WTC11 (cell line): ENCODE results near the gene ARTN. TPM values are rescaled to one million over a fixed set of nuclear protein-coding genes. Genes with fewer than 3 reads are reported as not detected.

Source experiments
- ATAC-seq: fragments of 200-7000 bp; cut with Tn5 transposase; 2 replicates; pipeline ENCODE4 v1.10.0; 2021; ENCODE audit warnings: mild to moderate bottlenecking, moderate library complexity
- CTCF ChIA-PET: fragments of 300-600 bp; sonication (Branson Sonifier 250); formaldehyde crosslinking; loops from one replicate; lab custom pipeline; 2021; ENCODE audit warnings: antibody characterized with exemption; lab: Charles Lee
- POLR2A ChIA-PET: fragments of 350-600 bp; sonication (Branson Sonifier 250); formaldehyde crosslinking; loops from one replicate; lab custom pipeline; 2021; ENCODE audit warnings: antibody characterized with exemption; lab: Charles Lee
- DNase-seq: peaks from one replicate; pipeline ENCODE4 v3.0.0; 2021; ENCODE audit warnings: low spot score
- H3K27ac Mint-ChIP-seq: 2 replicates; pipeline ENCODE4 v1.8.0; 2021; ENCODE audit warnings: mixed read lengths
- H3K27me3 Mint-ChIP-seq: 2 replicates; pipeline ENCODE4 v1.8.0; 2021; ENCODE audit warnings: low read depth, mild to moderate bottlenecking, moderate library complexity, mixed read lengths
- H3K36me3 Mint-ChIP-seq: 2 replicates; pipeline ENCODE4 v1.8.0; 2021; ENCODE audit warnings: mixed read lengths
- H3K4me1 Mint-ChIP-seq: 2 replicates; pipeline ENCODE4 v1.8.0; 2022; ENCODE audit warnings: mixed read lengths
- H3K4me3 Mint-ChIP-seq: 2 replicates; pipeline ENCODE4 v1.8.0; 2021; ENCODE audit warnings: mild to moderate bottlenecking, moderate library complexity, mixed read lengths
- H3K9me3 Mint-ChIP-seq: 2 replicates; pipeline ENCODE4 v1.8.0; 2021; ENCODE audit warnings: mixed read lengths
- CREM ChIP-seq: sonication (generic); formaldehyde crosslinking; IDR thresholded peaks from 2 replicates; pipeline ENCODE4 v1.8.1; 2022; ENCODE audit warnings: mild to moderate bottlenecking, missing genetic modification reagents, moderate library complexity
- ESRRA ChIP-seq: sonication (generic); formaldehyde crosslinking; IDR thresholded peaks from 2 replicates; pipeline ENCODE4 v1.8.1; 2022; ENCODE audit warnings: mild to moderate bottlenecking, missing genetic modification reagents, borderline replicate concordance
- ETV6 ChIP-seq: sonication (generic); formaldehyde crosslinking; IDR thresholded peaks from 2 replicates; pipeline ENCODE4 v1.8.1; 2022; ENCODE audit warnings: mild to moderate bottlenecking, missing genetic modification reagents
- FOXK1 ChIP-seq: sonication (generic); formaldehyde crosslinking; IDR thresholded peaks from 2 replicates; pipeline ENCODE4 v1.8.0; 2022; ENCODE audit warnings: mild to moderate bottlenecking, moderate library complexity, missing genetic modification reagents
- FOXP1 ChIP-seq: sonication (generic); formaldehyde crosslinking; IDR thresholded peaks from 2 replicates; pipeline ENCODE4 v1.8.0; 2022; ENCODE audit warnings: missing genetic modification reagents, mild to moderate bottlenecking, moderate library complexity, borderline replicate concordance
- IRF2 ChIP-seq: sonication (generic); formaldehyde crosslinking; IDR thresholded peaks from 2 replicates; pipeline ENCODE4 v1.8.0; 2022; ENCODE audit warnings: low read depth, missing genetic modification reagents, borderline replicate concordance
- NFYB ChIP-seq: sonication (generic); formaldehyde crosslinking; conservative IDR thresholded peaks from 2 replicates; pipeline ENCODE4 v1.8.0; 2022; ENCODE audit warnings: low read depth, missing genetic modification reagents
- RELA ChIP-seq: sonication (generic); formaldehyde crosslinking; IDR thresholded peaks from 2 replicates; pipeline ENCODE4 v1.8.1; 2022; ENCODE audit warnings: missing genetic modification reagents, mild to moderate bottlenecking, borderline replicate concordance
- RORB ChIP-seq: fragments of 250-450 bp; sonication (Bioruptor Pico); IDR thresholded peaks from 2 replicates; pipeline ENCODE4 v1.9.0; 2021; ENCODE audit warnings: mild to moderate bottlenecking
- SP1 ChIP-seq: sonication (generic); formaldehyde crosslinking; conservative IDR thresholded peaks from 2 replicates; pipeline ENCODE4 v1.8.1; 2022; ENCODE audit warnings: missing genetic modification reagents
- TEAD1 ChIP-seq: sonication (generic); formaldehyde crosslinking; IDR thresholded peaks from 2 replicates; pipeline ENCODE4 v1.8.0; 2022; ENCODE audit warnings: mild to moderate bottlenecking, missing genetic modification reagents
- TEAD4 ChIP-seq: sonication (generic); formaldehyde crosslinking; IDR thresholded peaks from 2 replicates; pipeline ENCODE4 v1.8.0; 2022; ENCODE audit warnings: mild to moderate bottlenecking, missing genetic modification reagents
- TP53 ChIP-seq: sonication (generic); formaldehyde crosslinking; IDR thresholded peaks from 2 replicates; pipeline ENCODE4 v1.8.1; 2023; ENCODE audit warnings: mild to moderate bottlenecking, missing genetic modification reagents
- ZNF121 ChIP-seq: sonication (generic); formaldehyde crosslinking; IDR thresholded peaks from 2 replicates; pipeline ENCODE4 v1.8.0; 2023; ENCODE audit warnings: missing genetic modification reagents
- ZNF396 ChIP-seq: fragments of 250-450 bp; sonication (Bioruptor Pico); IDR thresholded peaks from 2 replicates; pipeline ENCODE4 v1.8.0; 2021; ENCODE audit warnings: mild to moderate bottlenecking, moderate library complexity, borderline replicate concordance
- total RNA-seq: library from RNA; stranded (reverse); gene quantifications from 3 replicates; pipeline ENCODE4 v1.2.3, GENCODE V29; 2021
- TF ChIP-seq, protein P1 (sequence below): sonication (generic); formaldehyde crosslinking; IDR thresholded peaks from 2 replicates; pipeline ENCODE4 v1.8.1; 2023; ENCODE audit warnings: mild to moderate bottlenecking, missing genetic modification reagents
- TF ChIP-seq, protein P2 (sequence below): fragments of 250-450 bp; sonication (Bioruptor Pico); IDR thresholded peaks from 2 replicates; pipeline ENCODE4 v1.9.0; 2021; ENCODE audit warnings: moderate library complexity, mild to moderate bottlenecking, inconsistent platforms, borderline replicate concordance
- TF ChIP-seq, protein P3 (sequence below): sonication (generic); formaldehyde crosslinking; IDR thresholded peaks from 2 replicates; pipeline ENCODE4 v1.8.0; 2022; ENCODE audit warnings: missing genetic modification reagents
- TF ChIP-seq, protein P4 (sequence below): sonication (generic); formaldehyde crosslinking; IDR thresholded peaks from 2 replicates; pipeline ENCODE4 v1.8.1; 2023; ENCODE audit warnings: mild to moderate bottlenecking, missing genetic modification reagents
- TF ChIP-seq, protein P5 (sequence below): sonication (generic); formaldehyde crosslinking; IDR thresholded peaks from 2 replicates; pipeline ENCODE4 v1.8.1; 2022; ENCODE audit warnings: missing genetic modification reagents, borderline replicate concordance
- TF ChIP-seq, protein P6 (sequence below): sonication (generic); formaldehyde crosslinking; IDR thresholded peaks from 2 replicates; pipeline ENCODE4 v1.8.1; 2023; ENCODE audit warnings: mild to moderate bottlenecking, missing genetic modification reagents, moderate library complexity
- TF ChIP-seq, protein P7 (sequence below): fragments of 250-450 bp; sonication (Bioruptor Pico); conservative IDR thresholded peaks from 2 replicates; pipeline ENCODE4 v1.9.0; 2021; ENCODE audit warnings: mild to moderate bottlenecking

The ARTN gene
- total RNA-seq, 1 experiment from 2014 or later, result 28.5 TPM

DNA sequence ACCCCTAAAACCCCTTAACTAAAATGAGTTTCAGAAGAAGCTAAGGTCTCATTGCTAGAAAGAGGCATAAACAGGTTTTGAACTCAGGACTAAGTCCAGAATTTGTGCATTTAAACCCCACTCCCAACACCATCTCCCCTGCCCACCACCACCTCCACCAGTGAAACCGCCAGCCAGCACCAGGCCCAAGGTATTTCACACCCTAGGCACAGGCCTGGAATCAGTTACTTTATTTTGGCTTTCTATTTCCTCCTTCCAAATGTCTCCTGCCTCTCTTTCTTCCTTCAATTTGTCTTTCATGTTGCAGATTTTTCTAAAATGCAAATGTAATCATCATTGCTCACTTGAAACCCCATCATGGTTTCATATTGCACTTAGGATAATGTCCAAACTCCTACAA lies 11.3 kb downstream of the ARTN start (continued):
- TF ChIP-seq, protein P1, sequence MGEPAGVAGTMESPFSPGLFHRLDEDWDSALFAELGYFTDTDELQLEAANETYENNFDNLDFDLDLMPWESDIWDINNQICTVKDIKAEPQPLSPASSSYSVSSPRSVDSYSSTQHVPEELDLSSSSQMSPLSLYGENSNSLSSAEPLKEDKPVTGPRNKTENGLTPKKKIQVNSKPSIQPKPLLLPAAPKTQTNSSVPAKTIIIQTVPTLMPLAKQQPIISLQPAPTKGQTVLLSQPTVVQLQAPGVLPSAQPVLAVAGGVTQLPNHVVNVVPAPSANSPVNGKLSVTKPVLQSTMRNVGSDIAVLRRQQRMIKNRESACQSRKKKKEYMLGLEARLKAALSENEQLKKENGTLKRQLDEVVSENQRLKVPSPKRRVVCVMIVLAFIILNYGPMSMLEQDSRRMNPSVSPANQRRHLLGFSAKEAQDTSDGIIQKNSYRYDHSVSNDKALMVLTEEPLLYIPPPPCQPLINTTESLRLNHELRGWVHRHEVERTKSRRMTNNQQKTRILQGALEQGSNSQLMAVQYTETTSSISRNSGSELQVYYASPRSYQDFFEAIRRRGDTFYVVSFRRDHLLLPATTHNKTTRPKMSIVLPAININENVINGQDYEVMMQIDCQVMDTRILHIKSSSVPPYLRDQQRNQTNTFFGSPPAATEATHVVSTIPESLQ (CRISPR knock-in tag), result no peak
- TF ChIP-seq ZNF396 (CRISPR knock-in tag) (no peak), NFYB (no peak), TP53 (no peak), FOXK1 (CRISPR knock-in tag) (no peak), CREM (no peak), RELA (no peak), TEAD1 (CRISPR knock-in tag) (no peak), RORB (no peak)
- TF ChIP-seq, protein P2, sequence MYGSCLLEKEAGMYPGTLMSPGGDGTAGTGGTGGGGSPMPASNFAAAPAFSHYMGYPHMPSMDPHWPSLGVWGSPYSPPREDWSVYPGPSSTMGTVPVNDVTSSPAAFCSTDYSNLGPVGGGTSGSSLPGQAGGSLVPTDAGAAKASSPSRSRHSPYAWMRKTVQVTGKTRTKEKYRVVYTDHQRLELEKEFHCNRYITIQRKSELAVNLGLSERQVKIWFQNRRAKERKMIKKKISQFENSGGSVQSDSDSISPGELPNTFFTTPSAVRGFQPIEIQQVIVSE (CRISPR knock-in tag), result no peak
- TF ChIP-seq, protein P3, sequence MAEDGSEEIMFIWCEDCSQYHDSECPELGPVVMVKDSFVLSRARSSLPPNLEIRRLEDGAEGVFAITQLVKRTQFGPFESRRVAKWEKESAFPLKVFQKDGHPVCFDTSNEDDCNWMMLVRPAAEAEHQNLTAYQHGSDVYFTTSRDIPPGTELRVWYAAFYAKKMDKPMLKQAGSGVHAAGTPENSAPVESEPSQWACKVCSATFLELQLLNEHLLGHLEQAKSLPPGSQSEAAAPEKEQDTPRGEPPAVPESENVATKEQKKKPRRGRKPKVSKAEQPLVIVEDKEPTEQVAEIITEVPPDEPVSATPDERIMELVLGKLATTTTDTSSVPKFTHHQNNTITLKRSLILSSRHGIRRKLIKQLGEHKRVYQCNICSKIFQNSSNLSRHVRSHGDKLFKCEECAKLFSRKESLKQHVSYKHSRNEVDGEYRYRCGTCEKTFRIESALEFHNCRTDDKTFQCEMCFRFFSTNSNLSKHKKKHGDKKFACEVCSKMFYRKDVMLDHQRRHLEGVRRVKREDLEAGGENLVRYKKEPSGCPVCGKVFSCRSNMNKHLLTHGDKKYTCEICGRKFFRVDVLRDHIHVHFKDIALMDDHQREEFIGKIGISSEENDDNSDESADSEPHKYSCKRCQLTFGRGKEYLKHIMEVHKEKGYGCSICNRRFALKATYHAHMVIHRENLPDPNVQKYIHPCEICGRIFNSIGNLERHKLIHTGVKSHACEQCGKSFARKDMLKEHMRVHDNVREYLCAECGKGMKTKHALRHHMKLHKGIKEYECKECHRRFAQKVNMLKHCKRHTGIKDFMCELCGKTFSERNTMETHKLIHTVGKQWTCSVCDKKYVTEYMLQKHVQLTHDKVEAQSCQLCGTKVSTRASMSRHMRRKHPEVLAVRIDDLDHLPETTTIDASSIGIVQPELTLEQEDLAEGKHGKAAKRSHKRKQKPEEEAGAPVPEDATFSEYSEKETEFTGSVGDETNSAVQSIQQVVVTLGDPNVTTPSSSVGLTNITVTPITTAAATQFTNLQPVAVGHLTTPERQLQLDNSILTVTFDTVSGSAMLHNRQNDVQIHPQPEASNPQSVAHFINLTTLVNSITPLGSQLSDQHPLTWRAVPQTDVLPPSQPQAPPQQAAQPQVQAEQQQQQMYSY, result no peak
- TF ChIP-seq, protein P4, sequence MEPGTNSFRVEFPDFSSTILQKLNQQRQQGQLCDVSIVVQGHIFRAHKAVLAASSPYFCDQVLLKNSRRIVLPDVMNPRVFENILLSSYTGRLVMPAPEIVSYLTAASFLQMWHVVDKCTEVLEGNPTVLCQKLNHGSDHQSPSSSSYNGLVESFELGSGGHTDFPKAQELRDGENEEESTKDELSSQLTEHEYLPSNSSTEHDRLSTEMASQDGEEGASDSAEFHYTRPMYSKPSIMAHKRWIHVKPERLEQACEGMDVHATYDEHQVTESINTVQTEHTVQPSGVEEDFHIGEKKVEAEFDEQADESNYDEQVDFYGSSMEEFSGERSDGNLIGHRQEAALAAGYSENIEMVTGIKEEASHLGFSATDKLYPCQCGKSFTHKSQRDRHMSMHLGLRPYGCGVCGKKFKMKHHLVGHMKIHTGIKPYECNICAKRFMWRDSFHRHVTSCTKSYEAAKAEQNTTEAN (CRISPR knock-in tag), result no peak
- TF ChIP-seq, protein P5, sequence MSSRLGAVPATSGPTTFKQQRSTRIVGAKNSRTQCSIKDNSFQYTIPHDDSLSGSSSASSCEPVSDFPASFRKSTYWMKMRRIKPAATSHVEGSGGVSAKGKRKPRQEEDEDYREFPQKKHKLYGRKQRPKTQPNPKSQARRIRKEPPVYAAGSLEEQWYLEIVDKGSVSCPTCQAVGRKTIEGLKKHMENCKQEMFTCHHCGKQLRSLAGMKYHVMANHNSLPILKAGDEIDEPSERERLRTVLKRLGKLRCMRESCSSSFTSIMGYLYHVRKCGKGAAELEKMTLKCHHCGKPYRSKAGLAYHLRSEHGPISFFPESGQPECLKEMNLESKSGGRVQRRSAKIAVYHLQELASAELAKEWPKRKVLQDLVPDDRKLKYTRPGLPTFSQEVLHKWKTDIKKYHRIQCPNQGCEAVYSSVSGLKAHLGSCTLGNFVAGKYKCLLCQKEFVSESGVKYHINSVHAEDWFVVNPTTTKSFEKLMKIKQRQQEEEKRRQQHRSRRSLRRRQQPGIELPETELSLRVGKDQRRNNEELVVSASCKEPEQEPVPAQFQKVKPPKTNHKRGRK (CRISPR knock-in tag), result no peak

DNA sequence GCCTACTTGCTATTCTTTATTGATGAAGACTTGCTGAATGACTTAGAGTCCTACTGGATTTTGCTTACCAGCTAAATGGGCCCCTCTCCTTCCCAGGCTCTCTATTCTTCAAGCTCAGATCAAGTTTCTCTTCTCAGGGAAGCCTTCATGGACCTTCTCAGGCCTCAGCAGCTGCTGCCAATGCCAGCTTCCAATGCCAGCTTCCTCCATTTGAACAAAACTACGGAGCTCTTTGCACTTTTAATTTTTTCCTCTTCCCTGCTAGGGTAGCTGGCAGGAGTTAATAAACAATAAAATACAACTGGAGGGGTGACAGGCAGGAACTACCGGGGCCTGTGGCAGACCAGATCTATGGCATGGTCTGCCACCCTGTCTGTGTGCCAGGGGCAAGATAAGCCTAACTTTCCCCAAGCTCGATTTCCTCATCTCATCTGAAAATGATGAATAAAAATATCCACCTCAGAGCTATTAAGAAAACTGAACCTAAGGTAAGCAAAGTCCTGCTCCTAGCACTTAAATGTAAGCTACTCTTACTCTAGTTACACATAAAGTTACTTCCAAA lies 12.2 kb downstream of the ARTN start:
- peak overlapping the region; percentile 93 for H3K27ac Mint-ChIP-seq
- CTCF ChIA-PET, result interaction anchor here (0.6 to 9.9 kb wide), 10 partner anchors 11 to 239 kb away, joined by 3 to 172 read pairs (median 4); partner anchors contain the start of genes ARTN, ATP6V0B, DPH2 and ST3GAL3
- H3K9me3 Mint-ChIP-seq, result no peaks in the 10 kb centered on the region
- DNase-seq (no peak), ATAC-seq (no peak)
- H3K4me1 Mint-ChIP-seq, result peaks cover 37% of the 10 kb centered on the region
- H3K4me3 Mint-ChIP-seq, result peak overlapping the region; percentile 83
- no peaks in the 10 kb centered on the region for H3K27me3 Mint-ChIP-seq
- peaks cover 5% of the 10 kb centered on the region; the same call in 1 of the 2 replicates for H3K36me3 Mint-ChIP-seq
- TF ChIP-seq ETV6 (CRISPR knock-in tag) (no peak), TEAD4 (CRISPR knock-in tag) (no peak), RELA (no peak), SP1 (CRISPR knock-in tag) (no peak), ESRRA (CRISPR knock-in tag) (no peak), CREM (no peak), ZNF121 (CRISPR knock-in tag) (no peak), IRF2 (CRISPR knock-in tag) (no peak), FOXP1 (CRISPR knock-in tag) (no peak)
- TF ChIP-seq, protein P1 (CRISPR knock-in tag), result no peak
- TF ChIP-seq, protein P6, sequence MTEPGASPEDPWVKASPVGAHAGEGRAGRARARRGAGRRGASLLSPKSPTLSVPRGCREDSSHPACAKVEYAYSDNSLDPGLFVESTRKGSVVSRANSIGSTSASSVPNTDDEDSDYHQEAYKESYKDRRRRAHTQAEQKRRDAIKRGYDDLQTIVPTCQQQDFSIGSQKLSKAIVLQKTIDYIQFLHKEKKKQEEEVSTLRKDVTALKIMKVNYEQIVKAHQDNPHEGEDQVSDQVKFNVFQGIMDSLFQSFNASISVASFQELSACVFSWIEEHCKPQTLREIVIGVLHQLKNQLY (CRISPR knock-in tag), result no peak
- TF ChIP-seq, protein P7, sequence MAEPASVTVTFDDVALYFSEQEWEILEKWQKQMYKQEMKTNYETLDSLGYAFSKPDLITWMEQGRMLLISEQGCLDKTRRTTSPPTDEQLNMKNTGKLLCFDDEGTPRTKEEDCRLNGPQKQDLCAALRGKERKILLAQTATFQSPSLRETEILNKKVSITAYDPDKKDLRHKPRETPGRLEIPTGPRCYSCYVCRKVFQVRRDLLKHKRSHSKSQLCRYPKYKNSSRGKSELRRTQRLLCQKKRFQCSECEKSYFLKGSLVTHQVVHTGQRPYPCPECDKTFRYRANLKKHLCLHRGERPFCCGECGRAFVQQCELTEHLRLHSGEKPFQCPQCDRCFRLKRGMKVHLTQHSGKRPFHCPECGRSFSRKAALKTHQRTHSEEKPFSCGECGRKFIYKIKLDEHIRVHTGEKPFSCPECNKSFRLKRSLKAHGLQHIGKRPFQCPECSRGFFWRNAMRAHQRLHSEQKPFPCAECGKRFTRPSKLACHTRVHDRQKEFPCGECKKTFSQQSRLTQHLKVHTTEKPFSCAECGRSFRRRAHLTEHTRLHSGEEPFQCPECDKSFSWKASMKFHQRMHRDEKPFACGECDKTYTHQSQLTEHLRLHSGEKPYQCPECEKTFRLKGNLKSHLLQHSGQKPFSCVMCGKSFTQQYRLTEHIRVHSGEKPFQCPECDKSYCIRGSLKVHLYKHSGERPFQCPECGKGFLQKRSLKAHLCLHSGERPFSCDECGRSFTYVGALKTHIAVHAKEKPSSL (CRISPR knock-in tag), result no peak
- POLR2A ChIA-PET, result interaction anchor here (0.7 to 1.5 kb wide), 3 partner anchors 15 to 295 kb away, joined by 3 to 4 read pairs (median 3); partner anchors contain the start of gene KDM4A
